22Rv1 (cell line): ENCODE results near the gene SGK1.

Source experiments
- CTCF ChIP-seq: fragments of 450-650 bp; IDR thresholded peaks from 2 replicates; pipeline ENCODE4 v1.5.1; 2017; ENCODE audit warnings: mild to moderate bottlenecking
- ZFX ChIP-seq: fragments of 450-650 bp; IDR thresholded peaks from 2 replicates; pipeline ENCODE4 v1.6.1; 2017; ENCODE audit warnings: antibody characterized with exemption, borderline replicate concordance

- TF ChIP-seq CTCF (no peak), ZFX (no peak)
These were observed 63.8 kb downstream of the SGK1 start for GRCh38 chr6:134254118-134254517.
